Esophagus (tissue), 2 donors: ENCODE measurements around the gene ADM5. TPM values are rescaled to one million over a fixed set of nuclear protein-coding genes. Genes with fewer than 3 reads are reported as not detected.
A peak's percentile ranks its signal among the peaks of the same experiment; 100 is the strongest.

Experiments used
- H3K27ac ChIP-seq, 2 donors: one replicate each; pipeline ENCODE4 v1.5.1; 2013; ENCODE audit warnings: low read depth in 2 of 2, mild to moderate bottlenecking in 2 of 2, inconsistent platforms in 1 of 2, low read length in 1 of 2, moderate library complexity in 1 of 2
- H3K27me3 ChIP-seq, 2 donors: one replicate each; pipeline ENCODE4 v1.6.1; 2013; ENCODE audit warnings: low read length in 2 of 2, control low read depth in 1 of 2, mild to moderate bottlenecking in 1 of 2; ENCODE audit not compliant: insufficient read depth in 2 of 2, control insufficient read depth in 1 of 2
- H3K36me3 ChIP-seq, 2 donors: one replicate each; pipeline ENCODE4 v1.6.1; 2013; ENCODE audit warnings: low read length in 1 of 2; ENCODE audit not compliant: control insufficient read depth in 2 of 2, insufficient read depth in 2 of 2
- H3K4me1 ChIP-seq, 2 donors: one replicate each; pipeline ENCODE4 v1.6.1; 2013; ENCODE audit warnings: low read length in 1 of 2; ENCODE audit not compliant: control insufficient read depth in 2 of 2, insufficient read depth in 2 of 2
- H3K4me3 ChIP-seq, 2 donors: one replicate each; pipeline ENCODE4 v1.5.1; 2013; ENCODE audit warnings: low read length in 2 of 2, mild to moderate bottlenecking in 2 of 2, low read depth in 1 of 2, moderate library complexity in 1 of 2
- H3K9me3 ChIP-seq, 2 donors: one replicate each; pipeline ENCODE4 v1.6.1; 2013; ENCODE audit warnings: mild to moderate bottlenecking in 2 of 2, low read depth in 1 of 2, low read length in 1 of 2, moderate library complexity in 1 of 2; ENCODE audit not compliant: control insufficient read depth in 2 of 2, insufficient read depth in 1 of 2
- WGBS, 2 donors: extraction: QIAGEN DNeasy Blood & Tissue Kit; methylation state at CpG; one replicate each; pipeline ENCODE4 v1.1.7; 2013; 5-methylcytosine and 5-hydroxymethylcytosine counted together
- polyA plus RNA-seq, 2 donors: library from polyadenylated mRNA; stranded (reverse); fragments of 200-250 nt; gene quantifications; one replicate each; pipeline ENCODE4 v1.2.3, GENCODE V29; 2013
- donor health status: healthy with polysubstance abuse.
- donor health status: Bipolar disorder and iron deficiency.

The ADM5 gene
- polyA plus RNA-seq, 2 donors: 1.6 to 2.0 TPM

DNA sequence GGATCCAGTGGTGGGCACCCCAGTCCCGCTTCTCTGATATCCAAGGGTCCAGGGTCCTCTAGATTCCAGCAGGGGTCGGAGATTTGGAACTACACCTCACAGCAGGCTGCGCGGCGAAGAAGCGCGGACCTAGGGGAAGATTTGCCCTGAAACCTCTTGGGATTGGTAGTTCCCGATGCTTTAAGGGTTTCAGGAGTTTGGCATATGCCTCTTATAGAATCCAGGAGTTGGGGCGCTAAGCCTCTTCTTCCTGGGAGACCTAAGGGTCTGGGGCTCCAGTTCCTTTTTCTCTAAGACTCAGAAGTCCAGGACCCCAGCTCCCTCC, 23.3 kb upstream of the ADM5 start:
- Histone ChIP-seq H3K27me3 (no peaks in the 10 kb centered on the region), H3K4me3 (peak overlapping the region; percentile 46 to 78), H3K27ac (peak overlapping the region; percentile 50 to 86), H3K4me1 (peaks cover 0 to 5% of the 10 kb centered on the region in 2 donors), H3K9me3 (no peaks in the 10 kb centered on the region), H3K36me3 (peaks cover 7 to 20% of the 10 kb centered on the region in 2 donors)
- 2 to 4% methylated on average over 9 of the region's 9 CpGs for WGBS, 2 donors

DNA sequence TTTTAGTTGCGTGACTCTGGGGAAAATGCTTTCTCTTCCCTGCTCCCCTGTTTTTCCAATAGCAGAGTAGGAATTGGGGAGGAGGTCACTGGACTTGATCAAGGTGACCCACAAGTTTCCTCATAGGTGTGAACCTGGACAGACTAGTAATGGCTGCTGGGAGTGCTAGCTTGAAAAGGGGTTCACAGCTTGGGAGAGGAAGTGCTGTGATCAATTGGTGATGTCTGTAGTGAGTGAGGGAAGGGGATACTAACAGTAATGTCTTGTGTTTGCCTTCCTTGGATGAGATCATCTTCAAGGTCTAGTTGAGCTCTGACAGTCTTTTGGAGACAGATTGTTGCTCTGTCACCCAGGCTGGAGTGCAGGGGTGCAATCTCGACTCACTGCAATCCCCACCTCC, 21.9 kb upstream of the ADM5 start:
- no peak overlapping the region for H3K27ac ChIP-seq
- 90 to 92% methylated on average over 2 of the region's 2 CpGs for WGBS, 2 donors
- H3K36me3 ChIP-seq: peaks cover 2 to 8% of the 10 kb centered on the region in 2 donors
- no peaks in the 10 kb centered on the region for H3K27me3 ChIP-seq
- peaks cover 0 to 7% of the 10 kb centered on the region in 2 donors for H3K4me1 ChIP-seq
- no peak overlapping the region for H3K4me3 ChIP-seq
- no peaks in the 10 kb centered on the region for H3K9me3 ChIP-seq

DNA sequence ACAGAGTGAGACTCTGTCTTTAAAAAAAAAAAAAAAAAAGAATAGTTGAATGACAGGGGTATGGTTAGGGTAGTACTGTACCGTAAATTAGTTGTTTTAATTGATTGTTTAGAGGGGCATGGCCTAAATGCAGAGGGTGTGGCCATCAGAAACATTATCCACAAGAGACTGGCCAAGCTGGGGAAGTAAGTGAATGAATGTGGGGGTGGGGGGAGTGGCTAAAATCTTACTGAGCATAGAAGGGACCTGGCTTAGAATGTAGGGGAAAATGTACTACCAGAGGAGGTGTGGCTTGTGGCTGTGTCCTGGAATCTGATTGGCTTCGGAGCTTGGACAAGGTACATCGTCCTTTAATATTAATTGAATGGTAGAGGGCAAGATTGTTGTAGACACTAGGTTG, 19.9 kb upstream of the ADM5 start:
- WGBS, 2 donors: 83 to 86% methylated on average over 3 of the region's 3 CpGs
- H3K4me1 ChIP-seq: peaks cover 0 to 7% of the 10 kb centered on the region in 2 donors
- no peaks in the 10 kb centered on the region for H3K9me3 ChIP-seq
- peaks cover 0 to 3% of the 10 kb centered on the region in 2 donors for H3K36me3 ChIP-seq
- H3K27me3 ChIP-seq: no peaks in the 10 kb centered on the region
- no peak overlapping the region for H3K4me3 ChIP-seq
- H3K27ac ChIP-seq: no peak overlapping the region

DNA sequence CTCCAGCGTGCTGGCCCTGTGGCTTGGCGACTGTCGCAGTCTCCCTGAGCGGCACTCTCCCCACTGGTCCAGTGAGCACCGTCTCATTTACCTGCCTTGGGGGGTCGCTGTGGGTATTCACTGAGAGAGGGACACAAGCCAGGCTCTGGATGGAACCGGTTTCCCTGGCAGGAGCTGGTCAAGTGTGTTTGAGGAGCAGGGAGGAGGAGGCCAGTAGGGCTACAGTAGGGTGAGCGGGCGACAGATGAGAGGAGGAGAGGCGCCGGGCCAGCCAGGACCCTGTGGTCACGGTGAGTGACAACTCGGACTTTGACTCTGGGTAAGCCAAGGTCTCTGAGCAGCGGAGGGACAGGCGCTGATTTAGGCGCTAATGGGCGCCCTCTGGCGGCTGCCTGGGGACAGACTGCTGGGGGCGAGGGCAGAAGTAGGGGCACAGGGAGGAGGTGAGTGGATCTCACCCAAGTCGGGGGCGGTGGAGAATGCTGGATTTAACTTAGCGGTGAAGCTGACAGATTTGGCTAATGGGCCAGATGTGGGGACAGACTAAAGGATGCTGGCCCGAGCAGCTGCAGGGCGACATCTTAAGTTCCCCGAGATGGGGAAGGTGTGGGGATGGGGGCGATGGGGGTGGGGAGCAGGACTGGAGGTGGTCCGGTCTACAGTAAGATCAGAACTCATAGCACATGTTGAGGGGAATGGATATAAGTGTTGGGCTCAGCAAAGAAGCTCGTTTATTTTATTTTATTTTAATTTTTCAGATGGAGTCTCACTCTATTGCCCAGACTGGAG, 17.1 kb upstream of the ADM5 start:
- Histone ChIP-seq H3K9me3 (no peaks in the 10 kb centered on the region), H3K27ac (peak overlapping the region in 1 of 2 donors; percentile 47), H3K4me3 (no peak overlapping the region), H3K27me3 (no peaks in the 10 kb centered on the region), H3K36me3 (peaks cover 0 to 3% of the 10 kb centered on the region in 2 donors), H3K4me1 (peaks cover 0 to 6% of the 10 kb centered on the region in 2 donors)
- 24 to 25% methylated on average over 28 of the region's 28 CpGs for WGBS, 2 donors

DNA sequence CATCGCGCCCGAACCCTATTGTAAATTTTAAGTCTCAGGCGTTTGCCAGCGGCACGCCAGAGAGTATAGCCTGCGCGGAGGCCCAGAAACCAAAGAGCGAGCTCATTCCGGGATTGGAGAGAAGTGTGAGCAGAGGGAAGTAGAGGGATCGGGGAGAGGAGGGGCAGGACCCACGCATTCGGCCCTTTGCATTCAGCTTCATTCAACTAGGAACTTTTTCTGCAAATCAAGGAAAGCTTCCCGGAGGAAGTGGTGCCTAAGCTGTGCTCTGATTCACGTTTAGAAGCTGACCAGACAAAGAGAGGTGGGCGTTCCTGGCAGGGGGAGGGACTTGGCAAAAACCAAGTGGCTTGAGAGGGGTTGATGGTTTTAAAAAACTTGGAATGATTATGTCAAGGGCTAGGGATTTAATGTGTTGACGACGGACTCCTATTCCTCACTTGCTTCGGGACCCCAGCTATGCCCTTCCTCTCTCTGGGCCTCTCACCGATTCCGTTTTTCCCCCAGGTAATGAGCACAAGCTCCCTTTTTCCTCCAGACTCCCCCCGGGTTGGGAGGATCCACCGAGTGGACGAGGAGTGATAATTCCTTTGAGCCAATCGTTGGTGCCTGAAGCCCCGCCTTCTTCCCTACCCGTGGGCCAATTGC, 13.1 kb upstream of the ADM5 start:
- H3K36me3 ChIP-seq: peaks cover 0 to 3% of the 10 kb centered on the region in 2 donors
- H3K9me3 ChIP-seq: no peaks in the 10 kb centered on the region
- H3K4me3 ChIP-seq: peak overlapping the region; percentile 26 to 79
- no peaks in the 10 kb centered on the region for H3K27me3 ChIP-seq
- H3K27ac ChIP-seq: peak overlapping the region; percentile 93 to 94
- peaks cover 2 to 19% of the 10 kb centered on the region in 2 donors for H3K4me1 ChIP-seq
- 2% methylated on average over 27 of the region's 27 CpGs for WGBS, 2 donors

DNA sequence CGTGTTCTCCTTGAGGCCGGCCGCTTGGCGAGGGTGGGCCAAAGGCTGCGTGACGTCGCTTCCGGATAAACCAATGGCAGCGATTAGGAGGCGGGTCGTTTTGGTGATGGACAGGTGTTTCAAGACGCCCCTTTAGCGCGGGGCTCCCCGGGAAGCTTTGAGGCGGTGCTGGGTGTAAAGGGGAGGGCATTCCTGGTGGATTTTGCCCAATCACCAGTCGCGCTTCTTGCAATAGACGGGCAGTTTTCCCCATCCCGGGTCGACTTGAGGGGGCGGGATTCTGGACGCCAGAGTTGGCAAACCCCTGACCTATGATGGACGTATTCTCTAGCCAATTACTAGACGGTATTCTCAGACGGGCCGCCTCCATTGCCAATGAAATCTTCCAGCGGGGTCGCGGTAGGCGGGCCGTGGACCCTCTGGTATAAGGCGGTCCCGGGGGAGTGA, 12.6 kb upstream of the ADM5 start:
- peaks cover 2 to 5% of the 10 kb centered on the region in 2 donors for H3K36me3 ChIP-seq
- 0% methylated on average over 34 of the region's 34 CpGs for WGBS, 2 donors
- H3K4me3 ChIP-seq: peak overlapping the region; percentile 79 to 96
- no peaks in the 10 kb centered on the region for H3K27me3 ChIP-seq
- peaks cover 2 to 19% of the 10 kb centered on the region in 2 donors for H3K4me1 ChIP-seq
- H3K27ac ChIP-seq: peak overlapping the region; percentile 91 to 92
- no peaks in the 10 kb centered on the region for H3K9me3 ChIP-seq

DNA sequence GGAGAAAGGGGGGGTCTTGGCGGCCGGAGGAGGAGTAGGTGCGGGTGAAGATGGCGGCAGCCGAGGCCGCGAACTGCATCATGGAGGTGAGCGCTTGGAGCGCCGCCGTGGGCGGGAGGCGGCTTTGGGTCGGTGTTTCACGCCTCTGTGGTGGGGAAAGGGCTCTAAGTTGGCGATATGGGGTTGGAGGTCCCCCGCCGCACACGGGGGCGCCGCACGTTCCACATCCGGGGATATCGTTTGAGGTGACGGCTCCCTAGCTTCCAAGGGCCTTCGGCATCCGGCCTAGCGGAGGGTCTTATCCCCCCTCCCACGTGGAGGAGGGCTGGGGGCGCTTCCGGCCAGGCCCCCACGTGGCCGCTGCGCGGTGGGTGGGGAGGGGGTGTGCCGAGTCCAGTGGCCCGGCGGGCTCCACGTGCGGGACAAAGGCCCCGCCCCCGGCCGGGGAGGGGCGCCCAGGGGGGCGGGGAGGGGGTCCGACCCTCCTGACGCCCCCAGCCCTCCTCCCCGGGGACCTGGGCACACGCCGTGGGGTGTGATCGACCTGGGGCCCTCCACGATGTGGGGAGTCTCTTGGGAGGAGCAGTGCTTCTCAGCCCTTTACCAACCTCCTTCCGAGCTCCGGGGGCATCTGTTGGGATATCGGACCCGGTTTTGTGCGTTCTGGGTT, 12.0 kb upstream of the ADM5 start, which contains the start of gene PRMT1:
PRMT1 (plus strand) TSS at position 41 of the 670 bp plus-strand sequence; CDS start at position 51, 10 bp downstream.
- WGBS, 2 donors: 1% methylated on average over 48 to 57 of the region's 57 CpGs
- Histone ChIP-seq H3K4me3 (peak within 1 kb of the TSS; percentile 79 to 96), H3K4me1 (peaks cover 2 to 16% of the 10 kb centered on the region in 2 donors)

DNA sequence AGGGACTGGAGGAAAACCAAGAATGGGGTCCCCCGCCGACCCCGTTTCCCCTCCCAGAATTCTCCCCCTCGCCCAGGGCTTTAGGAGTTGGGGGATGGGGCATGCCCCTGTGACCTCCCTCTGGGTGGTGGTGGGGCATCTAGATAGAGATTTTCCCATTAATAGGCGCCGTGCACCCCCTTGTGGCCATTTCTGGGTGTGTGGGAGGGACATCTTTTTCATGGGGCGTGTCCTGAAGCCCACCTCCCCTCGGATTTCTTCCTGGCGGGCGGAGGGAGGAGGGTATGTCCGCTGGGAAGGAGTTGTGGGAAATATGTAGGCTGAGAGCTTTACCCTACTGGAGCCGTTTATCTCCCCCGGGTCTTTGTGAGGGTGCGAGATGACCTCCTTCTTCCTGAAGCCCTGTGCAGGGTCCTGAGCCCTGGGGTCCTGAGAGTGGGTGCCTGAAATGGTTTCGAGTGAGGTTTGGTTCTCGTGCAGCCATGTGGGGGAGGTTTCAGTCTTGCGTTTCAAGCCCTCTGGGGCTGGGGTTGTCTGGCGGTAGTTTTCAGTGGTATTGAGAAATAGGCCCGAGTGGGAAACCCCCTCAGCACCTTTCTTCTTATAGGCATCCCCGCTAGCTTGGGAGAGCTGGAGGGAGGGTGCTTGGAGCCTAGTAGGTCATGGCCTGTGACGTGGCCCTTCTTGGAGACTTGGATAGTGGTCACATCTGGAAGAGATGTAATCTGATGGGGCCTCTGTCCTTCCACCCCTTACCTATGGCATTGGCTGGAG, 11.3 kb upstream of the ADM5 start:
- no peaks in the 10 kb centered on the region for H3K9me3 ChIP-seq
- peak overlapping the region; percentile 91 to 92 for H3K27ac ChIP-seq
- H3K27me3 ChIP-seq: no peaks in the 10 kb centered on the region
- H3K4me3 ChIP-seq: peak overlapping the region; percentile 79 to 96
- peaks cover 4 to 9% of the 10 kb centered on the region in 2 donors for H3K36me3 ChIP-seq
- peaks cover 2 to 16% of the 10 kb centered on the region in 2 donors for H3K4me1 ChIP-seq
- 2 to 4% methylated on average over 21 of the region's 21 CpGs for WGBS, 2 donors

More for the DNA sequence above, 12.0 kb upstream of the ADM5 start, which contains the start of gene PRMT1:
- Histone ChIP-seq H3K27ac (peak within 1 kb of the TSS; percentile 93 to 94), H3K27me3 (no peaks in the 10 kb centered on the region), H3K9me3 (no peaks in the 10 kb centered on the region), H3K36me3 (peaks cover 4 to 9% of the 10 kb centered on the region in 2 donors)
